Panc1 (cell line): ENCODE data around the gene PRKD1. TPM values are rescaled to one million over a fixed set of nuclear protein-coding genes. Genes with fewer than 3 reads are reported as not detected.
"Not testable (repeated sequence)": the region's sequence is repeated elsewhere in the genome, so short reads cannot be mapped to it uniquely, and the experiment has no call there.

Experiments used
- ATAC-seq: fragments of 200-7000 bp; cut with Tn5 transposase; 2 replicates; pipeline ENCODE4 v1.9.1; 2020; ENCODE audit warnings: mild to moderate bottlenecking, moderate library complexity
- BruUV-seq: library from RNA; stranded (reverse); fragments of 400-500 nt; replicated peaks from 2 replicates; lab custom pipeline; 2021; lab: Mats Ljungman, UMichigan
- CTCF ChIA-PET: fragments of 300-600 bp; sonication (Branson Sonifier 250); formaldehyde crosslinking; loops from one replicate; lab custom pipeline; 2022; ENCODE audit warnings: antibody characterized with exemption; lab: Charles Lee
- POLR2A ChIA-PET: fragments of 300-600 bp; sonication (Branson Sonifier 250); formaldehyde crosslinking; loops from one replicate; lab custom pipeline; 2022; ENCODE audit warnings: antibody characterized with exemption; lab: Charles Lee
- DNase-seq: peaks from one replicate; pipeline ENCODE4 v3.0.0-alpha.2; 2010; ENCODE audit warnings: low read depth, low spot score
- H3K27ac ChIP-seq: 2 replicates; pipeline ENCODE4 v1.5.1; 2011; ENCODE audit warnings: mild to moderate bottlenecking, low read length, inconsistent platforms
- H3K27me3 ChIP-seq: fragments of 200-500 bp; sonication (Bioruptor generic); 2 replicates; pipeline ENCODE4 v1.6.0; 2014; ENCODE audit warnings: low read length, inconsistent platforms; ENCODE audit not compliant: control insufficient read depth, insufficient read depth
- H3K36me3 ChIP-seq: fragments of 200-500 bp; sonication (Bioruptor generic); 2 replicates; pipeline ENCODE4 v1.5.1; 2014; ENCODE audit warnings: inconsistent platforms, mild to moderate bottlenecking, low read length, moderate library complexity; ENCODE audit not compliant: control insufficient read depth, insufficient read depth
- H3K4me1 ChIP-seq: 2 replicates; pipeline ENCODE4 v1.5.1; 2011; ENCODE audit warnings: inconsistent platforms, mild to moderate bottlenecking, low read length, moderate library complexity; ENCODE audit not compliant: control insufficient read depth, insufficient read depth
- H3K4me3 ChIP-seq, 2 experiments: 2 replicates each; pipeline ENCODE4 v1.5.1; 2011 to 2012; ENCODE audit warnings: low read depth in 2 of 2, low read length in 2 of 2, mild to moderate bottlenecking in 2 of 2, inconsistent platforms in 1 of 2, moderate library complexity in 1 of 2
- H3K9me3 ChIP-seq: fragments of 200-500 bp; sonication (Bioruptor generic); 2 replicates; pipeline ENCODE4 v1.5.1; 2014; ENCODE audit warnings: low read depth, mild to moderate bottlenecking, inconsistent platforms, low read length, moderate library complexity; ENCODE audit not compliant: control insufficient read depth, insufficient read depth
- CTCF ChIP-seq: fragments of 450-650 bp; IDR thresholded peaks from 2 replicates; pipeline ENCODE4 v1.5.1; 2017; ENCODE audit warnings: mild to moderate bottlenecking
- POLR2AphosphoS5 ChIP-seq: IDR thresholded peaks from 2 replicates; pipeline ENCODE4 v1.6.1; 2012; ENCODE audit warnings: mild to moderate bottlenecking, low read depth, low read length, moderate library complexity
- REST ChIP-seq, 2 experiments: IDR thresholded peaks; 2 replicates each; pipeline ENCODE4 v1.6.1; 2011 to 2012; ENCODE audit warnings: low read depth in 2 of 2, control low read depth in 1 of 2, low read length in 1 of 2, mild to moderate bottlenecking in 1 of 2, moderate library complexity in 1 of 2; ENCODE audit not compliant: insufficient read depth in 1 of 2
- SIN3A ChIP-seq: IDR thresholded peaks from 2 replicates; pipeline ENCODE4 v1.6.1; 2012; ENCODE audit warnings: low read depth, mild to moderate bottlenecking, low read length, moderate library complexity, borderline replicate concordance; ENCODE audit not compliant: insufficient read depth
- TCF7L2 ChIP-seq: IDR thresholded peaks from 2 replicates; pipeline ENCODE4 v1.6.1; 2011; ENCODE audit warnings: mild to moderate bottlenecking, low read depth, low read length, inconsistent platforms
- in situ Hi-C: cut with HindIII; loops from 2 replicates; pipeline ENCODE4 v1.10.0; 2016; ENCODE audit warnings: low sequenced_read_pairs, low pct_unique_long_range_greater_than_20kb
- intact Hi-C: fragments of 100-400 bp; cut with micrococcal nuclease; formaldehyde crosslinking; loops from one replicate; pipeline ENCODE4 v1.10.0; 2022; ENCODE audit not compliant: unreplicated experiment
- total RNA-seq: library from RNA; stranded (reverse); gene quantifications from one replicate; pipeline ENCODE4 v1.2.1, GENCODE V29; 2021; ENCODE audit not compliant: unreplicated experiment

Gene PRKD1
- total RNA-seq, 1 experiment from 2014 or later: 8.2 TPM

- in situ Hi-C loops: no loop called here
- no peaks in the 10 kb centered on the region for H3K9me3 ChIP-seq
- ChIA-PET POLR2A (no interaction called here), CTCF (no interaction called here)
- no peak overlapping the region for H3K27ac ChIP-seq
- no peaks in the 10 kb centered on the region for H3K36me3 ChIP-seq
- no peak overlapping the region for H3K4me3 ChIP-seq
- no peaks in the 10 kb centered on the region for H3K4me1 ChIP-seq
- no peaks in the 10 kb centered on the region for H3K27me3 ChIP-seq
- intact Hi-C loops: no loop called here
- DNase-seq: no peak
- BruUV-seq: no TSS peak
- TF ChIP-seq SIN3A: no peak
- TF ChIP-seq TCF7L2: no peak
- no peak for TF ChIP-seq CTCF
- no peak for ATAC-seq
Measured at GRCh38 chr14:29858299-29858698, 69.3 kb downstream of the PRKD1 start.

GRCh38 chr14:29857551-29857950 lies 70.1 kb downstream of the PRKD1 start:
- BruUV-seq: no TSS peak
- ATAC-seq (no peak), DNase-seq (no peak)
- H3K27ac ChIP-seq: no peak overlapping the region
- no peaks in the 10 kb centered on the region for H3K27me3 ChIP-seq
- intact Hi-C loops: no loop called here
- no peaks in the 10 kb centered on the region for H3K9me3 ChIP-seq
- H3K36me3 ChIP-seq: no peaks in the 10 kb centered on the region
- in situ Hi-C loops: no loop called here
- TF ChIP-seq CTCF (no peak), REST (IDR thresholded peaks at IDR 0.05; ENCODE audit: insufficient read depth in 1 of 2, low read depth in 2 of 2, low read length in 1 of 2) (no peak)
- ChIA-PET CTCF (no interaction called here), POLR2A (no interaction called here)
- H3K4me3 ChIP-seq: no peak overlapping the region
- no peaks in the 10 kb centered on the region for H3K4me1 ChIP-seq

- ChIA-PET CTCF (no interaction called here), POLR2A (no interaction called here)
- intact Hi-C loops: no loop called here
- in situ Hi-C loops: no loop called here
- Histone ChIP-seq H3K27ac (no peak overlapping the region), H3K36me3 (no peaks in the 10 kb centered on the region), H3K4me3 (no peak overlapping the region), H3K27me3 (no peaks in the 10 kb centered on the region), H3K9me3 (0 out of 2 replicates have a peak, but pooled peaks cover 3% of the 10 kb centered on the region), H3K4me1 (no peaks in the 10 kb centered on the region)
- DNase-seq (no peak), ATAC-seq (no peak)
- no peak for TF ChIP-seq TCF7L2
- TF ChIP-seq SIN3A: no peak
- no peak for TF ChIP-seq CTCF
- TF ChIP-seq POLR2AphosphoS5: no peak
- BruUV-seq: no TSS peak
Measured at GRCh38 chr14:29856516-29856915, 71.1 kb downstream of the PRKD1 start.

GRCh38 chr14:29853691-29854090 lies 74.0 kb downstream of the PRKD1 start:
- H3K27ac ChIP-seq, H3K4me1 ChIP-seq, H3K4me3 ChIP-seq, in situ Hi-C loops, H3K9me3 ChIP-seq, H3K27me3 ChIP-seq, DNase-seq, BruUV-seq, ATAC-seq, intact Hi-C loops, CTCF ChIA-PET, H3K36me3 ChIP-seq, POLR2A ChIA-PET: not testable (repeated sequence)
